Measurements from ENCODE around the gene DBT.

- TF ChIP-seq EZH2phosphoT487 (IDR thresholded peaks at IDR 0.05; ENCODE audit: insufficient read depth, low read depth): no peak
- TF ChIP-seq EZH2 (IDR thresholded peaks at IDR 0.05; ENCODE audit: insufficient read depth, poor library complexity, severe bottlenecking): no peak
Measured at GRCh38 chr1:100267284-100267683, 17.6 kb upstream of the DBT start.

Data from GM23248 (cell line).